Endothelial cell of umbilical vein (primary cell): ENCODE data around the gene MLF1. TPM values are rescaled to one million over a fixed set of nuclear protein-coding genes. Genes with fewer than 3 reads are reported as not detected.

Experiments
- BruUV-seq: library from RNA; stranded (reverse); fragments of 400-500 nt; replicated peaks from 2 replicates; lab custom pipeline; 2021; lab: Mats Ljungman, UMichigan
- CTCF ChIA-PET: fragments of 300-600, 350-600 bp; sonication (Branson Sonifier 250); formaldehyde crosslinking; loops from one replicate; lab custom pipeline; 2021; ENCODE audit warnings: antibody characterized with exemption, inconsistent platforms; lab: Charles Lee
- POLR2A ChIA-PET: fragments of 300-600, 350-600 bp; sonication (Branson Sonifier 250); formaldehyde crosslinking; loops from one replicate; lab custom pipeline; 2021; ENCODE audit warnings: antibody characterized with exemption, inconsistent platforms; lab: Charles Lee
- DNase-seq: peaks from one replicate; pipeline ENCODE4 v3.0.0-alpha.2; 2011; ENCODE audit warnings: low read depth, low spot score
- FAIRE-seq: peaks from 2 replicates; lab custom pipeline; 2011; peaks lifted over from hg19 to GRCh38; lab: Jason Lieb, UNC
- H2AFZ ChIP-seq: 2 replicates; pipeline ENCODE4 v1.6.0; 2012; ENCODE audit warnings: low read depth, low read length, control low read depth, inconsistent platforms
- H3K27ac ChIP-seq: 2 replicates; pipeline ENCODE4 v1.5.1; 2011; ENCODE audit warnings: low read depth, mild to moderate bottlenecking, control low read depth, low read length, moderate library complexity; ENCODE audit not compliant: insufficient read depth
- H3K27me3 ChIP-seq, 2 experiments: 2 replicates each; pipeline versions ENCODE4 v1.6.0 to v1.6.1; 2011; ENCODE audit warnings: low read length in 2 of 2, mixed read lengths in 1 of 2; ENCODE audit not compliant: control insufficient read depth in 2 of 2, insufficient read depth in 2 of 2
- H3K36me3 ChIP-seq, 2 experiments: 2 replicates in 1 of 2; 3 replicates in 1 of 2; pipeline ENCODE4 v1.5.1; 2011; ENCODE audit warnings: low read length in 2 of 2, mild to moderate bottlenecking in 1 of 2, moderate library complexity in 1 of 2; ENCODE audit not compliant: control insufficient read depth in 2 of 2, insufficient read depth in 2 of 2; ENCODE audit errors: extremely low read depth in 1 of 2
- H3K4me1 ChIP-seq: 3 replicates; pipeline ENCODE4 v1.5.1; 2011; ENCODE audit warnings: mild to moderate bottlenecking, low read length; ENCODE audit not compliant: control insufficient read depth, insufficient read depth; ENCODE audit errors: extremely low read depth
- H3K4me2 ChIP-seq: 2 replicates; pipeline ENCODE4 v1.6.1; 2011; ENCODE audit warnings: low read length, control low read depth, mixed read lengths; ENCODE audit not compliant: insufficient read depth
- H3K4me3 ChIP-seq, 3 experiments: fragments of 200-600 bp in 1 of 3; sonication (generic), shearing (Covaris generic) in 1 of 3; replicated peaks in 1 of 3; 2 replicates each; pipeline ENCODE4 v1.5.1; 2011 to 2016; ENCODE audit warnings: control low read depth in 3 of 3, low read length in 3 of 3, mild to moderate bottlenecking in 2 of 3, inconsistent platforms in 1 of 3, low read depth in 1 of 3, moderate library complexity in 1 of 3; ENCODE audit not compliant: insufficient read depth in 1 of 3
- H3K79me2 ChIP-seq: 2 replicates; pipeline ENCODE4 v1.6.0; 2012; ENCODE audit warnings: low read length, inconsistent platforms; ENCODE audit not compliant: control insufficient read depth, insufficient read depth
- H3K9ac ChIP-seq: replicated peaks from 2 replicates; pipeline ENCODE3; 2011; ENCODE audit warnings: low read length, control low read depth; ENCODE audit not compliant: insufficient read depth; ENCODE audit errors: extremely low read depth
- H3K9me1 ChIP-seq: replicated peaks from 3 replicates; pipeline ENCODE4 v1.6.0; 2011; ENCODE audit warnings: mild to moderate bottlenecking, low read length; ENCODE audit not compliant: control insufficient read depth, insufficient read depth; ENCODE audit errors: extremely low read depth
- H3K9me3 ChIP-seq: replicated peaks from 2 replicates; pipeline ENCODE4 v1.5.1; 2012; ENCODE audit warnings: low read length, inconsistent platforms; ENCODE audit not compliant: control insufficient read depth, insufficient read depth
- H4K20me1 ChIP-seq: replicated peaks from 2 replicates; pipeline ENCODE3; 2011; ENCODE audit warnings: mild to moderate bottlenecking, low read length; ENCODE audit not compliant: control insufficient read depth, insufficient read depth; ENCODE audit errors: extremely low read depth
- CTCF ChIP-seq, 2 donors: IDR thresholded peaks; 1 replicate in 1 of 2; 2 replicates in 1 of 2; pipeline ENCODE4 v1.5.1; 2011; ENCODE audit warnings: low read length in 2 of 2, mild to moderate bottlenecking in 2 of 2, moderate library complexity in 2 of 2, control low read depth in 1 of 2, inconsistent platforms in 1 of 2, low read depth in 1 of 2; ENCODE audit not compliant: insufficient read depth in 1 of 2; ENCODE audit errors: extremely low read depth in 1 of 2
- EZH2 ChIP-seq: IDR thresholded peaks from 2 replicates; pipeline ENCODE4 v1.6.1; 2012; ENCODE audit warnings: borderline replicate concordance, low read depth, mild to moderate bottlenecking, moderate library complexity, low read length, inconsistent platforms; ENCODE audit not compliant: severe bottlenecking
- FOS ChIP-seq: IDR thresholded peaks from 2 replicates; pipeline ENCODE4 v1.6.1; 2011; ENCODE audit warnings: mild to moderate bottlenecking, low read length, moderate library complexity, borderline replicate concordance; ENCODE audit not compliant: insufficient read depth
- GATA2 ChIP-seq: IDR thresholded peaks from 2 replicates; pipeline ENCODE4 v1.7.0; 2011; ENCODE audit warnings: low read depth, mild to moderate bottlenecking, moderate library complexity, mixed read lengths, low read length; ENCODE audit not compliant: insufficient read length, insufficient read depth
- JUN ChIP-seq: IDR thresholded peaks from 2 replicates; pipeline ENCODE4 v1.6.1; 2011; ENCODE audit warnings: borderline replicate concordance, low read depth; ENCODE audit not compliant: insufficient read length, insufficient read depth
- MAX ChIP-seq: IDR thresholded peaks from 2 replicates; pipeline ENCODE4 v1.6.1; 2011; ENCODE audit not compliant: insufficient read depth, insufficient read length
- MYC ChIP-seq: IDR thresholded peaks from one replicate; pipeline ENCODE4 v1.6.1; 2011; ENCODE audit warnings: mild to moderate bottlenecking, low read depth, low read length
- POLR2A ChIP-seq: IDR thresholded peaks from 2 replicates; pipeline ENCODE4 v1.6.1; 2012; ENCODE audit warnings: low read depth, mild to moderate bottlenecking, control low read depth, low read length
- POLR2AphosphoS5 ChIP-seq: IDR thresholded peaks from 2 replicates; pipeline ENCODE4 v1.6.1; 2012; ENCODE audit warnings: low read depth, mild to moderate bottlenecking, control low read depth, low read length, moderate library complexity; ENCODE audit not compliant: insufficient read depth
- dilution Hi-C: fragments of 300-500 bp; cut with MboI; formaldehyde crosslinking; loops from one replicate; pipeline ENCODE4 v1.15.0; 2019; ENCODE audit warnings: low sequenced_read_pairs; ENCODE audit not compliant: extremely low pct_ligation_motif_present
- intact Hi-C: fragments of 100-400 bp; cut with micrococcal nuclease; formaldehyde crosslinking; loops from one replicate; pipeline ENCODE4 v1.10.0; 2022
- polyA plus RNA-seq, 4 experiments: library from polyadenylated mRNA; depleted of rRNA in 3 of 4; stranded (reverse) in 3 of 4; unstranded in 1 of 4; fragments of >200 nt; gene quantifications; 2 replicates each; pipeline versions ENCODE4 v1.2.1 to v1.2.3, GENCODE V29; 2011 to 2012; ENCODE audit warnings: missing spikeins in 1 of 4
- total RNA-seq: library from RNA; stranded (reverse); gene quantifications from 2 replicates; pipeline ENCODE4 v1.2.3, GENCODE V29; 2021

The MLF1 gene
- total and polyA plus RNA-seq, 2 donors (not counting 3 experiments of a cell fraction or from before 2014, with no cell fraction given), result 3.0 to 5.3 TPM

GRCh38 chr3:158631981-158632380, 61.0 kb downstream of the MLF1 start:
- Histone ChIP-seq H3K27me3 (peaks cover 0 to 2% of the 10 kb centered on the region in 2 experiments), H3K27ac (no peak overlapping the region), H4K20me1 (no peaks in the 10 kb centered on the region), H3K36me3 (no peaks in the 10 kb centered on the region), H3K4me2 (no peak overlapping the region), H3K4me3 (no peak overlapping the region), H3K4me1 (no peaks in the 10 kb centered on the region), H3K9me3 (no peaks in the 10 kb centered on the region), H3K9ac (no peak overlapping the region), H2AFZ (no peak overlapping the region), H3K9me1 (no peaks in the 10 kb centered on the region), H3K79me2 (no peaks in the 10 kb centered on the region)
- FAIRE-seq (no peak), DNase-seq (no peak)
- TF ChIP-seq FOS (no peak), MAX (no peak), MYC (no peak), EZH2 (no peak), POLR2A (no peak), GATA2 (no peak), POLR2AphosphoS5 (no peak), CTCF (IDR thresholded peaks at IDR 0.05; ENCODE audit: extremely low read depth in 1 of 2, insufficient read depth in 1 of 2, low read depth in 1 of 2, low read length in 2 of 2) (no peak), JUN (no peak)
- ChIA-PET POLR2A (interaction anchor here (0.6 kb wide), 1 partner anchor 1098 kb away, joined by 4 read pairs; no protein-coding TSS in a partner anchor), CTCF (no interaction called here)
- intact Hi-C loops (no loop called here), dilution Hi-C loops (no loop called here)
- BruUV-seq, result no TSS peak
